ENCODE results near the gene CLN3. TPM values are rescaled to one million over a fixed set of nuclear protein-coding genes. Genes with fewer than 3 reads are reported as not detected.

The CLN3 gene
- total and polyA plus RNA-seq, 2 of the 13 experiments (the other 11 are each of a cell fraction or from before 2014, with no cell fraction given): 23.4 to 46.8 TPM

DNA sequence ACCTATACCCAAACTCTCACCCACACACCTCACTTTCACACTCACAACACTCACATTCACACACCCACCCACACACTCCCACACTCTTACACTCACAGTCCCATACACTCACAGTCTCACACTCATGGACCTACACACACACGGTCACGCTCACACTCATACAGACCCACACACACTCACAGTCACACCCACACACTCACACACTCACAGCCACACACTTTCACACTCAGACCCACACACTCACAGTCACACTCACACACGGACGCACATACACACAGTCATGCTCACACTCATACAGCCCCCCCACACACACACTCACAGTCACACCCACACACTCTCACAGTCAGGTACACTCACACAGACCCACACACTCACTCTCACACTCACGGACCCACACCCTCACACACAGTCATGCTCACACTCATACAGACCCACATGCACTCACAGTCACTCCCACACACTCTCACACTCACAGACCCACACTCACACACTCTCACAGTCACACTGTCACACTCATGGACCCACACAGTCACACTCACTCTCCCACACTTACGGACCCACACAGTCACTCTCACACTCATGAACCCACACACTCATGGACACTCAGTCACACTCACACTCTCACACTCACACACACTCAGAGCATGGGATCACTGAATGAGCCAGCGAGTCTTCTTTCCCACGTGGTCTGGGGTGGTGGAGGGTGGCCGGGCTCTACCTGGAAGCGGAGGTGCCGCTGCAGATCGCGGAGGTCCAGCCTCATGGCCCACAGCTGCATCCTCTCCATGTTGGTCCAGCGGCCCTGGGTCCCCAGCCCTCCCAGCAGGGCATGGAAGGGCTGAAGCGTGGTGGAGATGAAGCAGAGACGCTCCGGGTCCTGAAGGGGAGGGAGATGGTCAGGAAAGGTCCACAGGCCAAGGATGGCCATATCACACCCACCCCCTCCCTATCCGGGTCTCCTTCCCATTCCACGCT lies 9.7 kb upstream of the CLN3 start (continued):
- TF ChIP-seq, protein P1, sequence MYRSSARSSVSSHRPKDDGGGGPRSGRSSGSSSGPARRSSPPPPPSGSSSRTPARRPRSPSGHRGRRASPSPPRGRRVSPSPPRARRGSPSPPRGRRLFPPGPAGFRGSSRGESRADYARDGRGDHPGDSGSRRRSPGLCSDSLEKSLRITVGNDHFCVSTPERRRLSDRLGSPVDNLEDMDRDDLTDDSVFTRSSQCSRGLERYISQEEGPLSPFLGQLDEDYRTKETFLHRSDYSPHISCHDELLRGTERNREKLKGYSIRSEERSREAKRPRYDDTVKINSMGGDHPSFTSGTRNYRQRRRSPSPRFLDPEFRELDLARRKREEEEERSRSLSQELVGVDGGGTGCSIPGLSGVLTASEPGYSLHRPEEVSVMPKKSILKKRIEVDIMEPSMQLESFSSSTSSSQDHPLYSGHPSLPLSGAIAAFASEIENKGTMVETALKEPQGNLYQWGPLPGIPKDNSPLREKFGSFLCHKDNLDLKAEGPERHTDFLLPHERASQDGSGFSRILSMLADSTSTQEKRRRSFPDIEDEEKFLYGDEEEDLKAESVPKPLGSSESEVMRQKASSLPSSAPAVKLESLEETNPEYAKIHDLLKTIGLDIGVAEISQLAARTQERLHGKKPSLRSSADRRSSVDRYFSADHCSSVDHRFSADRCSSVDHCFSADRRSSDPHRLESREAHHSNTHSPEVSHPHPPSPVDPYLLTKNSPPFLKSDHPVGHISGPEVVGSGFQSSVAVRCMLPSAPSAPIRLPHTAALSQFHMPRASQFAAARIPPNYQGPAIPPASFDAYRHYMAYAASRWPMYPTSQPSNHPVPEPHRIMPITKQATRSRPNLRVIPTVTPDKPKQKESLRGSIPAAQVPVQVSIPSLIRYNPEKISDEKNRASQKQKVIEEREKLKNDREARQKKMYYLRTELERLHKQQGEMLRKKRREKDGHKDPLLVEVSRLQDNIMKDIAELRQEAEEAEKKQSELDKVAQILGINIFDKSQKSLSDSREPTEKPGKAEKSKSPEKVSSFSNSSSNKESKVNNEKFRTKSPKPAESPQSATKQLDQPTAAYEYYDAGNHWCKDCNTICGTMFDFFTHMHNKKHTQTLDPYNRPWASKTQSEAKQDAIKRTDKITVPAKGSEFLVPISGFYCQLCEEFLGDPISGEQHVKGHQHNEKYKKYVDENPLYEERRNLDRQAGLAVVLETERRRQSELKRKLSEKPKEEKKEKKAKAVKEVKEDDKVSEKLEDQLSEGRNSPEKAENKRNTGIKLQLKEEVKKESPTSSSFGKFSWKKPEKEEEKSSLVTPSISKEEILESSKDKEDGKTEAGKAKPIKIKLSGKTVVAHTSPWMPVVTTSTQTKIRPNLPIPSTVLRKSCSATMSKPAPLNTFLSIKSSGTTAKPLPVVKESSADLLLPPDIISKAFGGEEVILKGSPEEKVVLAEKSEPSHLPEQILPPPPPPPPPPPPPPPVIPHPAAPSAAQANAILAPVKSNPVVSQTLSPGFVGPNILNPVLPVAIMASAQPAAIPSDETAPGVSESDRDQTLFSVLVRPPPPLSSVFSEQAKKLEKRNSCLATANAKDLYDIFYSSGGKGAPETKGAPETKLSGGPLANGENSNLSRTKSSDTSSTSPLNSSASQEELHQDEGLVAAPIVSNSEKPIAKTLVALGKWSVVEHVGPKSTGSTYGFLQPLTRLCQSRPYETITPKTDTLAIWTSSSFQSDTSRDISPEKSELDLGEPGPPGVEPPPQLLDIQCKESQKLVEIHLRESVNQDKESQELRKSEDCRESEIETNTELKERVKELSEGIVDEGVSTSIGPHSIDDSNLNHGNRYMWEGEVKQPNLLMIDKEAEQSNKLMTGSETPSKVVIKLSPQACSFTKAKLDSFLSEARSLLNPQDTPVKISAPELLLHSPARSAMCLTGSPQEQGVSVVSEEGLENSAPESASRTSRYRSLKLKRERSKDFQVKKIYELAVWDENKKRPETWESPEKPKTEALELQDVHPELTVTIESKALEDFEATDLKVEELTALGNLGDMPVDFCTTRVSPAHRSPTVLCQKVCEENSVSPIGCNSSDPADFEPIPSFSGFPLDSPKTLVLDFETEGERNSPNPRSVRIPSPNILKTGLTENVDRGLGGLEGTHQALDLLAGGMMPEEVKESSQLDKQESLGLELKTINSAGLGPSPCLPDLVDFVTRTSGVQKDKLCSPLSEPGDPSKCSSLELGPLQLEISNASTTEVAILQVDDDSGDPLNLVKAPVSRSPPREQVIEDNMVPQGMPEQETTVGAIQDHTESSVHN (CRISPR knock-in tag; IDR thresholded peaks at IDR 0.05): no peak
- TF ChIP-seq ZNF460 (CRISPR knock-in tag; IDR thresholded peaks at IDR 0.05; ENCODE audit: borderline replicate concordance): no peak
- TF ChIP-seq HOXD1 (CRISPR knock-in tag; IDR thresholded peaks at IDR 0.05): no peak
- TF ChIP-seq ZNF674 (CRISPR knock-in tag; IDR thresholded peaks at IDR 0.05; ENCODE audit: low read depth): no peak
- TF ChIP-seq IRX3 (CRISPR knock-in tag; IDR thresholded peaks at IDR 0.05; ENCODE audit: borderline replicate concordance, low read depth): no peak
- no peak for TF ChIP-seq STAT5B (CRISPR knock-in tag; IDR thresholded peaks at IDR 0.05)
- no peak for TF ChIP-seq ZNF598 (CRISPR knock-in tag; IDR thresholded peaks at IDR 0.05; ENCODE audit: borderline replicate concordance)
- no peak for TF ChIP-seq SKIL (CRISPR knock-in tag; IDR thresholded peaks at IDR 0.05; ENCODE audit: borderline replicate concordance)
- no peak for TF ChIP-seq CSRNP2 (CRISPR knock-in tag; conservative IDR thresholded peaks at IDR 0.05; ENCODE audit: low read depth)
- 0 out of 2 replicates have a peak, but pooled peaks have one; percentile 43 for TF ChIP-seq FOXP1 (IDR thresholded peaks at IDR 0.05)
- no peak for TF ChIP-seq FOXP1 (CRISPR knock-in tag; IDR thresholded peaks at IDR 0.05)
- no peak for TF ChIP-seq MTERF4 (CRISPR knock-in tag; IDR thresholded peaks at IDR 0.05)
- no peak for TF ChIP-seq HOMEZ (CRISPR knock-in tag; IDR thresholded peaks at IDR 0.05; ENCODE audit: low read depth)

Data from HepG2 (cell line).